CD8-positive, alpha-beta memory T cell (primary cell): ENCODE results near the gene BEGAIN. TPM values are rescaled to one million over a fixed set of nuclear protein-coding genes. Genes with fewer than 3 reads are reported as not detected.
A peak's percentile ranks its signal among the peaks of the same experiment; 100 is the strongest.

ENCODE experiments used
- CTCF ChIA-PET: fragments of 350-600 bp; sonication (Branson Sonifier 250); formaldehyde crosslinking; loops from one replicate; lab custom pipeline; 2021; ENCODE audit warnings: antibody characterized with exemption; lab: Charles Lee
- POLR2A ChIA-PET: fragments of 350-600 bp; sonication (Branson Sonifier 250); formaldehyde crosslinking; loops from one replicate; lab custom pipeline; 2021; ENCODE audit warnings: antibody characterized with exemption; lab: Charles Lee
- DNase-seq, 5 donors: peaks; one replicate each; pipeline versions ENCODE4 v3.0.0 to v3.0.0-alpha.2; 2020 to 2022; ENCODE audit warnings: mixed read lengths in 1 of 5
- H3K27ac ChIP-seq: one replicate; pipeline ENCODE4 v1.7.0; 2013; ENCODE audit warnings: low read depth, mild to moderate bottlenecking, low read length, moderate library complexity
- H3K27me3 ChIP-seq: 2 replicates; pipeline ENCODE4 v1.7.0; 2013; ENCODE audit warnings: low read length, mild to moderate bottlenecking; ENCODE audit not compliant: insufficient read depth, poor library complexity, severe bottlenecking
- H3K36me3 ChIP-seq: 2 replicates; pipeline ENCODE4 v1.7.0; 2013; ENCODE audit warnings: mild to moderate bottlenecking, low read length, moderate library complexity; ENCODE audit not compliant: insufficient read depth
- H3K4me1 ChIP-seq: 2 replicates; pipeline ENCODE4 v1.7.0; 2013; ENCODE audit warnings: mild to moderate bottlenecking, low read length, moderate library complexity; ENCODE audit not compliant: insufficient read depth
- H3K4me3 ChIP-seq: 2 replicates; pipeline ENCODE4 v1.7.0; 2013; ENCODE audit warnings: mild to moderate bottlenecking, low read length
- H3K9me3 ChIP-seq: 2 replicates; pipeline ENCODE4 v1.7.0; 2013; ENCODE audit warnings: mild to moderate bottlenecking, low read length
- H3K27ac Mint-ChIP-seq, 8 donors: one replicate each; pipeline ENCODE4 v1.8.0; 2020 to 2021; ENCODE audit warnings: mixed read lengths in 8 of 8, mild to moderate bottlenecking in 6 of 8, inconsistent platforms in 3 of 8, moderate library complexity in 3 of 8
- H3K27me3 Mint-ChIP-seq, 2 donors: one replicate each; pipeline ENCODE4 v1.8.0; 2020 to 2021; ENCODE audit warnings: mixed read lengths in 2 of 2, mild to moderate bottlenecking in 1 of 2, moderate library complexity in 1 of 2
- H3K36me3 Mint-ChIP-seq, 3 donors: one replicate each; pipeline ENCODE4 v1.8.0; 2020 to 2021; ENCODE audit warnings: mixed read lengths in 3 of 3, inconsistent platforms in 1 of 3, mild to moderate bottlenecking in 1 of 3
- H3K4me1 Mint-ChIP-seq, 3 donors: one replicate each; pipeline ENCODE4 v1.8.0; 2020 to 2021; ENCODE audit warnings: mixed read lengths in 3 of 3, inconsistent platforms in 1 of 3, mild to moderate bottlenecking in 1 of 3
- H3K4me3 Mint-ChIP-seq, 7 donors: one replicate each; pipeline ENCODE4 v1.8.0; 2020 to 2021; ENCODE audit warnings: mixed read lengths in 7 of 7, mild to moderate bottlenecking in 6 of 7, moderate library complexity in 4 of 7, inconsistent platforms in 2 of 7
- H3K9me3 Mint-ChIP-seq, 5 donors: one replicate each; pipeline ENCODE4 v1.8.0; 2020 to 2022; ENCODE audit warnings: mixed read lengths in 5 of 5, mild to moderate bottlenecking in 3 of 5, moderate library complexity in 2 of 5, inconsistent platforms in 1 of 5
- polyA plus RNA-seq: library from polyadenylated mRNA; unstranded; fragments of 300-500 nt; fragmentation: Illumina TruSeq; gene quantifications from one replicate; pipeline ENCODE4 v1.2.3, GENCODE V29; 2021
- total RNA-seq, 2 experiments: library from RNA; stranded (reverse); gene quantifications; one replicate each; pipeline ENCODE4 v1.2.3, GENCODE V29; 2021

BEGAIN gene
- total and polyA plus RNA-seq, 3 experiments from 2014 or later: 0.26 to 2.4 (median 2.4) TPM

GRCh38 chr14:100569734-100570286, 17.4 kb downstream of the BEGAIN start:
- H3K4me1 ChIP-seq: peaks cover 5% of the 10 kb centered on the region
- POLR2A ChIA-PET: interaction anchor here (0.6 kb wide), 1 partner anchor 1733 kb away, joined by 3 read pairs; no protein-coding TSS in a partner anchor
- H3K36me3 ChIP-seq: no peaks in the 10 kb centered on the region
- H3K4me1 Mint-ChIP-seq: peaks cover 5 to 18% (median 5%) of the 10 kb centered on the region in 3 donors
- H3K4me3 ChIP-seq: no peak overlapping the region
- H3K27me3 ChIP-seq: peaks cover 9% of the 10 kb centered on the region
- no peaks in the 10 kb centered on the region for H3K9me3 Mint-ChIP-seq
- DNase-seq: no peak
- H3K9me3 ChIP-seq: no peaks in the 10 kb centered on the region
- H3K4me3 Mint-ChIP-seq: peak overlapping the region in 5 of 7 donors; percentile 5 to 78 (median 11)
- CTCF ChIA-PET: no interaction called here
- H3K27ac Mint-ChIP-seq: peak overlapping the region in 1 of 8 donors; percentile 74
- H3K27ac ChIP-seq: no peak overlapping the region
- no peaks in the 10 kb centered on the region for H3K36me3 Mint-ChIP-seq
- H3K27me3 Mint-ChIP-seq: peaks cover 34 to 51% of the 10 kb centered on the region in 2 donors

GRCh38 chr14:100568998-100569733, 18.1 kb downstream of the BEGAIN start:
- Mint-ChIP-seq H3K27me3 (peaks cover 37 to 55% of the 10 kb centered on the region in 2 donors), H3K9me3 (no peaks in the 10 kb centered on the region), H3K4me3 (peak overlapping the region in 4 of 7 donors; percentile 23 to 78 (median 68)), H3K27ac (no peak overlapping the region), H3K36me3 (no peaks in the 10 kb centered on the region), H3K4me1 (peaks cover 5 to 18% (median 5%) of the 10 kb centered on the region in 3 donors)
- Histone ChIP-seq H3K36me3 (no peaks in the 10 kb centered on the region), H3K27me3 (peaks cover 9% of the 10 kb centered on the region), H3K9me3 (no peaks in the 10 kb centered on the region), H3K4me3 (no peak overlapping the region), H3K4me1 (peaks cover 5% of the 10 kb centered on the region), H3K27ac (no peak overlapping the region)
- CTCF ChIA-PET: no interaction called here
- no peak for DNase-seq
- POLR2A ChIA-PET: interaction anchor here (0.6 kb wide), 1 partner anchor 1733 kb away, joined by 3 read pairs; no protein-coding TSS in a partner anchor

- Mint-ChIP-seq H3K9me3 (no peaks in the 10 kb centered on the region), H3K4me1 (peaks cover 5 to 18% (median 5%) of the 10 kb centered on the region in 3 donors), H3K4me3 (peak overlapping the region in 2 of 7 donors; percentile 27 to 32), H3K36me3 (no peaks in the 10 kb centered on the region), H3K27me3 (peaks cover 34 to 59% of the 10 kb centered on the region in 2 donors), H3K27ac (no peak overlapping the region)
- Histone ChIP-seq H3K27ac (no peak overlapping the region), H3K4me1 (peaks cover 5% of the 10 kb centered on the region), H3K27me3 (peaks cover 9% of the 10 kb centered on the region), H3K9me3 (no peaks in the 10 kb centered on the region), H3K36me3 (no peaks in the 10 kb centered on the region), H3K4me3 (no peak overlapping the region)
- no peak for DNase-seq
- CTCF ChIA-PET: no interaction called here
- POLR2A ChIA-PET: no interaction called here
Observed at GRCh38 chr14:100568164-100568997, 18.8 kb downstream of the BEGAIN start.

- Mint-ChIP-seq H3K27me3 (peaks cover 33 to 58% of the 10 kb centered on the region in 2 donors), H3K4me1 (peaks cover 3 to 17% (median 3%) of the 10 kb centered on the region in 3 donors), H3K27ac (no peak overlapping the region), H3K4me3 (no peak overlapping the region), H3K36me3 (no peaks in the 10 kb centered on the region), H3K9me3 (no peaks in the 10 kb centered on the region)
- no peaks in the 10 kb centered on the region for H3K9me3 ChIP-seq
- no peak for DNase-seq
- no peaks in the 10 kb centered on the region for H3K36me3 ChIP-seq
- CTCF ChIA-PET: no interaction called here
- POLR2A ChIA-PET: no interaction called here
- no peak overlapping the region for H3K27ac ChIP-seq
- no peak overlapping the region for H3K4me3 ChIP-seq
- H3K4me1 ChIP-seq: peaks cover 5% of the 10 kb centered on the region
- peaks cover 9% of the 10 kb centered on the region for H3K27me3 ChIP-seq
Observed at GRCh38 chr14:100567877-100568163, 19.4 kb downstream of the BEGAIN start.

- Mint-ChIP-seq H3K27me3 (peaks cover 28 to 53% of the 10 kb centered on the region in 2 donors), H3K9me3 (no peaks in the 10 kb centered on the region), H3K27ac (no peak overlapping the region), H3K4me3 (peak overlapping the region in 3 of 7 donors; percentile 8 to 65 (median 41)), H3K36me3 (no peaks in the 10 kb centered on the region), H3K4me1 (peaks cover 0 to 12% (median 2%) of the 10 kb centered on the region in 3 donors)
- ChIA-PET POLR2A (no interaction called here), CTCF (no interaction called here)
- H3K27ac ChIP-seq: no peak overlapping the region
- no peaks in the 10 kb centered on the region for H3K36me3 ChIP-seq
- H3K9me3 ChIP-seq: no peaks in the 10 kb centered on the region
- no peak overlapping the region for H3K4me3 ChIP-seq
- H3K4me1 ChIP-seq: peaks cover 5% of the 10 kb centered on the region
- no peak for DNase-seq
- H3K27me3 ChIP-seq: peaks cover 9% of the 10 kb centered on the region
Observed at GRCh38 chr14:100567009-100567876, 20.0 kb downstream of the BEGAIN start.

GRCh38 chr14:100566586-100566985, 20.6 kb downstream of the BEGAIN start:
- peaks cover 9% of the 10 kb centered on the region for H3K27me3 ChIP-seq
- Mint-ChIP-seq H3K27ac (no peak overlapping the region), H3K9me3 (no peaks in the 10 kb centered on the region), H3K4me1 (peaks cover 0 to 12% (median 0%) of the 10 kb centered on the region in 3 donors), H3K36me3 (no peaks in the 10 kb centered on the region), H3K4me3 (peak overlapping the region in 3 of 7 donors; percentile 6 to 65 (median 41)), H3K27me3 (peaks cover 24 to 48% of the 10 kb centered on the region in 2 donors)
- no peaks in the 10 kb centered on the region for H3K9me3 ChIP-seq
- peaks cover 5% of the 10 kb centered on the region for H3K4me1 ChIP-seq
- no peak for DNase-seq
- POLR2A ChIA-PET: no interaction called here
- no peak overlapping the region for H3K4me3 ChIP-seq
- no peaks in the 10 kb centered on the region for H3K36me3 ChIP-seq
- no peak overlapping the region for H3K27ac ChIP-seq
- CTCF ChIA-PET: interaction anchor here (1.2 kb wide), 1 partner anchor 79 kb away, joined by 3 read pairs; no protein-coding TSS in a partner anchor

- no peaks in the 10 kb centered on the region for H3K36me3 ChIP-seq
- peaks cover 9% of the 10 kb centered on the region for H3K27me3 ChIP-seq
- no peak overlapping the region for H3K27ac ChIP-seq
- Mint-ChIP-seq H3K27ac (peak overlapping the region in 1 of 8 donors; percentile 24), H3K9me3 (no peaks in the 10 kb centered on the region), H3K4me3 (peak overlapping the region in 3 of 7 donors; percentile 39 to 64 (median 44)), H3K27me3 (peaks cover 19 to 43% of the 10 kb centered on the region in 2 donors), H3K4me1 (peaks cover 0 to 12% (median 0%) of the 10 kb centered on the region in 3 donors), H3K36me3 (no peaks in the 10 kb centered on the region)
- no peaks in the 10 kb centered on the region for H3K9me3 ChIP-seq
- ChIA-PET CTCF (interaction anchor here (1.2 kb wide), 1 partner anchor 79 kb away, joined by 3 read pairs; no protein-coding TSS in a partner anchor), POLR2A (no interaction called here)
- DNase-seq: no peak
- no peak overlapping the region for H3K4me3 ChIP-seq
- peaks cover 5% of the 10 kb centered on the region for H3K4me1 ChIP-seq
Observed at GRCh38 chr14:100566119-100566518, 21.1 kb downstream of the BEGAIN start.
